IPS-15b (cell line): ENCODE results near the gene LLGL2.

Experiments
- H3K27me3 ChIP-seq: one replicate; pipeline ENCODE4 v1.6.1; 2013; ENCODE audit warnings: low read length; ENCODE audit not compliant: control insufficient read depth, insufficient read depth
- H3K36me3 ChIP-seq: one replicate; pipeline ENCODE4 v1.6.1; 2013; ENCODE audit warnings: low read length; ENCODE audit not compliant: control insufficient read depth, insufficient read depth
- H3K4me1 ChIP-seq: one replicate; pipeline ENCODE4 v1.6.1; 2013; ENCODE audit warnings: mild to moderate bottlenecking, low read length; ENCODE audit not compliant: control insufficient read depth, insufficient read depth
- H3K4me3 ChIP-seq: one replicate; pipeline ENCODE4 v1.5.1; 2013; ENCODE audit warnings: low read depth, low read length
- H3K9ac ChIP-seq: one replicate; pipeline ENCODE4 v1.6.1; 2013; ENCODE audit warnings: low read depth, mild to moderate bottlenecking, low read length
- H3K9me3 ChIP-seq: one replicate; pipeline ENCODE4 v1.6.1; 2013; ENCODE audit warnings: mild to moderate bottlenecking, low read length; ENCODE audit not compliant: control insufficient read depth, insufficient read depth

Gene LLGL2

DNA sequence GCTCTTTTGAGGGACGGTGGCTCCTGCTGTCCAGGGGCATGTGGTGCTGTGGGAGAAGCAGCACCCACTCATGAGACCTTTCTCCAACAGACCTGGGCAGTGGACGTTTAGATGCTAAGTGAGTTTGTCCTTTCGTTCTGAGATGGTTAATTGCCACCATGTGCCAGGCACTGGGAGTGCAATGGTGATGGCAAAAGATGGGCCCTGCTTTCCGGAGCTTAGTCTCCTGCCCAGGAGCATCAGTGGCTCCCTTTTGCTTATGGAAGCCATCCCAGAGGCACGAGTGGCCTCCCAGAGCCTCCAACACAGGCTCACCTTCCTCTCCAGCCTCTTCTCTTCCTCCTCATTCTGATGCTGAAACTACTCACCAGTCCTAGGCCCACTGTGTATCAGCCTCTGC is 38.5 kb upstream of the LLGL2 start:
- Histone ChIP-seq H3K4me3 (no peak overlapping the region), H3K27me3 (no peaks in the 10 kb centered on the region), H3K4me1 (no peaks in the 10 kb centered on the region), H3K36me3 (no peaks in the 10 kb centered on the region), H3K9ac (no peak overlapping the region), H3K9me3 (no peaks in the 10 kb centered on the region)

DNA sequence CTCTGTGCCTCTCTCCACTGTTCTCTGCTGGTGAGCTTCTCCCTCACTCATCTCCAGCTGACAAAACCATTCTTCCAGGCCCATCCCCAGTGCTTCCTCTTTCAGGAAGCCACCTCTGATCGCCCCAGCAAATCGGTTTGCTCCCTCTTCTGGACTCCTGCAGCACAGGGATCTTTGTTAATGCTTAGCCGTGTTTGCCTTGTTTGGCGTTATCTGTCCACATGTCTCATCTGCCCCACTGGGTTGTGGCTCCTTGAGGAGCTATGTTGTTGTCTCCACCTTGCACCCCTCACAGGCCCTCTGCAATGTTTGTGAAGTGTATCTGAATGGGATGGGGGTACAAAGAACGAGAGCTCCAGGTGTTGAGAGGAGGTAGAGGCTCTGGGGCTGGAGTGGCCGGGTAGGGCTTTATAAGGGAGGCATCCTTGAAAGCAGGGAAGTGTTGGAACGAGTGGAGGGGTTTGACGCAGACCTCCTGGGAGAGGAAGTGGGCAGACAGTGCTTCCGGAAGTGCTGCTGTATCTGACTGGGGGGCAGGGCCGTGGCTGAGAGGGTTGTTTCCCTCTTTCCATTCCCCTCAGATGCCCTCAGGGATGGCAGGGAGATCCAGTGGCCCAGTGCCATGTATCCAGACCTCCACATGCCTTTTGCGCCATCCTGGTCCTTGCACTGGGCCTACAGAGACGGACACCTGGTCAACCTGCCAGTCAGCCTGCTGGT is 38.0 kb upstream of the LLGL2 start:
- Histone ChIP-seq H3K36me3 (peaks cover 5% of the 10 kb centered on the region), H3K4me3 (no peak overlapping the region), H3K4me1 (no peaks in the 10 kb centered on the region), H3K9ac (no peak overlapping the region), H3K27me3 (no peaks in the 10 kb centered on the region), H3K9me3 (no peaks in the 10 kb centered on the region)

DNA sequence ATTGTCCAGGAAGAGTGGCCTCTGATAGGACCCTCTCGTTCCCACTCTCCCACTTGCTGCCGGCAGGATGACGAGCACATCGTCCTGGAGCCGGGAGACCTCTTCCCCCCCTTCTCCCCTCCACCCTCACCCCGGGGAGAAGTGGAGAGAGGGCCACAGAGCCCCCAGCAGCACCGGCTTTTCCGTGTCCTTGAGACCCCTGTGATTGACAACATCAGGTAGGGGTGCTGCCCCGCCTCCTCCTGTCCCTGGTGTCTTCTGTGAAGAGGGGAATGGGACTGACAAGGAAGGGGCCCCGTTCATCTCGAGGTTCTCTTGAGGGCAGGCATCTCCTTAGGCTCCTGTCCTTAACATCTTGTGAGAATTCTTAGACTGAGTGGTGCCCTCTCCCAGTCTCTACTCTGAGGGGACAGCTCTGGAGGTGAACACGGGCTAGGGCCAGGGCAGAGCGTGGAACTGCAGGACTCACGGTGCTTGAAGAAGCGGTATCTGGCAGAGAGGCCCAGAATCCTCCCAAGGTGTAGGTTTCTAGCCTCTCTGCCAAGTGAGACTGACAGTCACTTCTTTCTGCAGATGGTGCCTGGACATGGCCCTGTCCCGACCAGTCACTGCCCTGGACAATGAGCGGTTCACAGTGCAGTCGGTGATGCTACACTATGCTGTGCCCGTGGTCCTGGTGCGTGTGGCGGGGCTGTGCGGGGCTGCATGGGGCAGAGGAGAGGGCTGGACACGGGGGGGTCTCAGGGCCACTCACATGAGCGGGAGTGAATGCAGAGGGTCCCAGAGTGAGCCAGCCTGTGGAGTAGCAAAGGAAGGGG is 36.6 kb upstream of the LLGL2 start:
- Histone ChIP-seq H3K9me3 (no peaks in the 10 kb centered on the region), H3K4me3 (no peak overlapping the region), H3K4me1 (no peaks in the 10 kb centered on the region), H3K27me3 (no peaks in the 10 kb centered on the region), H3K36me3 (peaks cover 12% of the 10 kb centered on the region), H3K9ac (no peak overlapping the region)

DNA sequence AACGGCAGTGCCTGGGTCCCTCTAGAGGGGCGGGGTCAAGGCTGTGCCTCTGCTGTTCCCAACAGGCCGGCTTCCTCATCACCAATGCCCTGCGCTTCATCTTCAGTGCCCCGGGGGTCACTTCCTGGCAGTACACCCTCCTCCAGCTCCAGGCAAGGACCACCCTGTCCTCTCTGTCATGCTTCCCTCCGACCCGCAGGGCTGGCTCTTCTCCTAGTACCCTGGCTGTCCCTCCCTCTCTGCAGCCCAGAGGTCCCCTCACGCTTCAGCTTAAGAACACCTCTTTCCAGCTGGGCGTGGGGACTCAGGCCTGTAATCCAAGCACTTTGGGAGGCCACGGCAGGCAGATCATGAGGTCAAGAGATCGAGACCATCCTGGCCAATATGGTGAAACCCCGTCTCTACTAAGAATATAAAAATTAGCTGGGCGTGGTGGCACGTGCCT is 36.0 kb upstream of the LLGL2 start:
- Histone ChIP-seq H3K36me3 (peaks cover 16% of the 10 kb centered on the region), H3K27me3 (no peaks in the 10 kb centered on the region), H3K9me3 (no peaks in the 10 kb centered on the region), H3K9ac (no peak overlapping the region), H3K4me1 (no peaks in the 10 kb centered on the region), H3K4me3 (no peak overlapping the region)

DNA sequence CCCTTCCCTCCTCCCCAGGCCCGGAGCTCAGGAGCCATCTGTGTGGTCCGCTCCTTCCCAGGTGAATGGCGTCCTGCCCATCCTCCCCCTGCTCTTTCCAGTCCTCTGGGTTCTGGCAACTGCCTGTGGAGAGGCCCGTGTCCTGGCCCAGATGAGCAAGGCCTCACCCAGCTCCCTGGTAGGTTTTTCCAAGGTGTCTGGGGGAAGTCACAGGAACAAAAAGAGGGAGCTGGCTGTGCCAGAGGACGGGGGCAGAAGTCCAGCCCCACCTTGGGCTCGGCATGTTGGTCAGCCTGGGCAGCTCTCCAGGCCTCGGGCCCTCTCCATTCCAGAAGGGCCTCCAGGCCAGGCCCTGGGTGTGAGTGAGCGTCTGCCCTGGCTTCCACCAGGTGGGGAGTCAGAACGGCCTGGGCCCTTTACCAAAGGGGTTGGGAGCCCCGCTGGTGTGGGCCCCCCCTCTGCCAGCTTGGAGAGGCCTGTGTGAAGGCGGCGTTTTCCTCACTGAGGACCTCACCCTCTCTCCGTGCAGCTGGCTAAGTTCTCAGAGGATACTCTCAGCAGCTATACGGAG is 35.2 kb upstream of the LLGL2 start:
- H3K36me3 ChIP-seq: peaks cover 16% of the 10 kb centered on the region
- no peaks in the 10 kb centered on the region for H3K9me3 ChIP-seq
- no peaks in the 10 kb centered on the region for H3K4me1 ChIP-seq
- no peak overlapping the region for H3K4me3 ChIP-seq
- H3K9ac ChIP-seq: no peak overlapping the region
- H3K27me3 ChIP-seq: no peaks in the 10 kb centered on the region

DNA sequence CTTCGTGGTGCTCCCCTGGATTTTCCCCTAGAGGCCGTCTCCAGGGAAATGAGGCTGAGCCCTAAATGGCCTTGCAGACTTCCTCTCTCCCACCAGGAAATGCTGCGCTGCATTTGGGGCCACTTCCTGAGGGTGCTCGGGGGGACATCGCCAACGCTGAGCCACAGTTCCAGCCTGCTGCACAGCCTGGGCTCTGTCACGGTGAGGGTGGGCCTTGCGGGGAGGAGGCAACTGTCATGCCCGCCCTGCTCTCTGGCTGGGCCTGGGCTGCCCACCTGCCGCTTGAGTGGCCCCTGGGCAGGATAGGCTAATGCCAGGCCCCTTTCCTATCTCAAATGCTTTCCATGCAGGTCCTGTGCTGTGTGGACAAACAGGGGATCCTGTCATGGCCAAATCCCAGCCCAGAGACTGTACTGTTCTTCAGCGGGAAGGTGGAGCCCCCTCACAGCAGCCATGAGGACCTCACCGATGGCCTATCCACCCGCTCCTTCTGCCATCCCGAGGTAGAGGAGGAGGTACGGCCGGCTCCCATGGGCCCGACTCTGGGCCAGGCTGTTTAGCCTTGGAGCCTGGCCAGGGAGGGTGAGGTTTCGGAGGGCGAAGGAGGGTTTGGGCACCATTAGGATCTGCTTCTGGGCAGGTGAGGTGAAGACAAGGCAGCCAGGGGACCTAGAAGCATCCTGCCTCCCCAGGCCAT is 34.4 kb upstream of the LLGL2 start:
- Histone ChIP-seq H3K4me3 (no peak overlapping the region), H3K36me3 (peaks cover 16% of the 10 kb centered on the region), H3K4me1 (no peaks in the 10 kb centered on the region), H3K27me3 (no peaks in the 10 kb centered on the region), H3K9me3 (no peaks in the 10 kb centered on the region), H3K9ac (no peak overlapping the region)

DNA sequence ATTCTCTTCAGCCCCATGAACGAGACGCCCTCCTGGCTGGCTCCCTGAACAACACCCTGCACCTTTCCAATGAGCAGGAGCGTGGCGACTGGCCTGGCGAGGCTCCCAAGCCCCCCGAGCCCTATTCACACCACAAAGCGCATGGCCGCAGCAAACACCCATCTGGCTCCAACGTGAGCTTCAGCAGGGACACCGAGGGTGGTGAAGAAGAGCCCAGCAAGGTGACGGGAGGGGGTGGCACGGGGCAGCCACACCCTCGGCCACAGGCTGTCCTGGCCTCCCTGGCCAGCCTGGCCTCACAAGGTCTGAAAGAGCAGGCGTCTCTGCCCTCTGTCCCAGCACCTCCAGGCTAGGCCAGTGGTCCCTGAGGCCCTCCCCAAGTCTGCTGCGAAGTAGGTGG is 33.8 kb upstream of the LLGL2 start:
- Histone ChIP-seq H3K27me3 (no peaks in the 10 kb centered on the region), H3K4me3 (no peak overlapping the region), H3K9ac (no peak overlapping the region), H3K9me3 (no peaks in the 10 kb centered on the region), H3K36me3 (peaks cover 16% of the 10 kb centered on the region), H3K4me1 (no peaks in the 10 kb centered on the region)

DNA sequence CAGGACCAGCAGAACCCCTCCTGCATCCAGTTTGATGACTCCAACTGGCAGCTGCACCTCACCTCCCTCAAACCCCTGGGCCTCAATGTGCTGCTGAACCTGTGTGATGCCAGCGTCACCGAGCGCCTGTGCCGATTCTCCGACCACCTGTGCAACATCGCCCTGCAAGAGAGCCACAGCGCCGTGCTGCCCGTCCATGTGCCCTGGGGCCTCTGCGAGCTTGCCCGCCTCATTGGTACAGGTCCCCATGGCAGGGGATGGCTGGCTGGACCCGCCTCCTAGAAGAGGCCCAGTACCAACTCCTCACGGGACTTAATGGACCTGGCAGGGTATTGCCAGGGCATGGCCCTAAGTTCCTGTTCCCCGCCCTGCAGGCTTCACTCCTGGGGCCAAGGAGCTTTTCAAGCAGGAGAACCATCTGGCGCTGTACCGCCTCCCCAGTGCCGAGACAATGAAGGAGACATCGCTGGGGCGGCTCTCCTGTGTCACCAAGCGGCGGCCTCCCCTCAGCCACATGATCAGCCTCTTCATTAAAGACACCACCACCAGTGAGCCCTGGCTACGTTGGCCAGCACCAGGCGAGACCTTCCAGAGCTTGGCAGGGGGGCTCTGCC is 32.8 kb upstream of the LLGL2 start:
- Histone ChIP-seq H3K27me3 (no peaks in the 10 kb centered on the region), H3K4me1 (no peaks in the 10 kb centered on the region), H3K36me3 (peaks cover 16% of the 10 kb centered on the region), H3K9me3 (no peaks in the 10 kb centered on the region), H3K4me3 (no peak overlapping the region), H3K9ac (no peak overlapping the region)

DNA sequence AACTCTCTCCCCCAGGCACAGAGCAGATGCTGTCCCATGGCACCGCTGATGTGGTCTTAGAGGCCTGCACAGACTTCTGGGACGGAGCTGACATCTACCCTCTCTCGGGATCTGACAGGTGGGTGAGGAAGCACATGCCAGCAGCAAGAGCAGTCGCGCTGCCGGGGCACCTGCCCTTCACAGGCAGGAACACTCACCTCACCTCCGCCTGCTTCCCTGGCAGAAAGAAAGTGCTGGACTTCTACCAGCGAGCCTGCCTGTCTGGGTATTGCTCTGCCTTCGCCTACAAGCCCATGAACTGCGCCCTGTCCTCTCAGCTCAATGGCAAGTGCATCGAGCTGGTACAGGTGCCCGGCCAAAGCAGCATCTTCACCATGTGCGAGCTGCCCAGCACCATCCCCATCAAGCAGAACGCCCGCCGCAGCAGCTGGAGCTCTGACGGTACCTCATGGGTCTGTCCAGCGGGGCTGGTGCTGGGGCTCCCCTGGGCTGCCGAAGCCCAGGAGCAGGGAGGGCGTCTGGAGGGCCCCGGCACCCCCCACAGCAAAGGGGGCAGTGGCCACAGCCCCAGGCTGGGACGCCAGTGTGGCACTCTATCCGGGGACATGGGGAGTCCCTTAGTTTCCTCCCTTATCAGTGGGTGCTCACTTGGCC is 31.9 kb upstream of the LLGL2 start:
- H3K4me3 ChIP-seq: no peak overlapping the region
- no peak overlapping the region for H3K9ac ChIP-seq
- H3K4me1 ChIP-seq: no peaks in the 10 kb centered on the region
- no peaks in the 10 kb centered on the region for H3K27me3 ChIP-seq
- peaks cover 16% of the 10 kb centered on the region for H3K36me3 ChIP-seq
- H3K9me3 ChIP-seq: no peaks in the 10 kb centered on the region

DNA sequence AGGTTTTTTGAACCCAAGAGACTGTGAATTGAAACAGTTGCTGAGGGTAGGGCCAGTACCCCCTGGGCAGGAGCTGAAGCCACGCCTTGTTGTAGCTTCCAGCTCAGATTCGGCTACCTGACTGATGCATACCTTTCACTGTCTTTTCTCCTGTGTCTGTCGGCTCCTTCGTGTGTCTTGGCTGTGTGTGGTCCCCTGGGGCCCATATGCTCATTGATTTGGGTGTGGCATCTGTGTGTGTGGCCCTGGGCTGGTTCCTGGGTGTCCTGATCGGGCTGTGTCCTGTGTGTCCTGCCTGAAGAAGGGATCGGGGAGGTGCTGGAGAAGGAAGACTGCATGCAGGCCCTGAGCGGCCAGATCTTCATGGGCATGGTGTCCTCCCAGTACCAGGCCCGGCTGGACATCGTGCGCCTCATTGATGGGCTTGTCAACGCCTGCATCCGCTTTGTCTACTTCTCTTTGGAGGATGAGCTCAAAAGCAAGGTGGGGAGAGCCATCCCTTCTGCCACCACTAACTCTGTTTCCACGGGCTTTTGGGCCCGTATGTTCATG is 31.1 kb upstream of the LLGL2 start:
- H3K36me3 ChIP-seq: peaks cover 16% of the 10 kb centered on the region
- no peak overlapping the region for H3K4me3 ChIP-seq

DNA sequence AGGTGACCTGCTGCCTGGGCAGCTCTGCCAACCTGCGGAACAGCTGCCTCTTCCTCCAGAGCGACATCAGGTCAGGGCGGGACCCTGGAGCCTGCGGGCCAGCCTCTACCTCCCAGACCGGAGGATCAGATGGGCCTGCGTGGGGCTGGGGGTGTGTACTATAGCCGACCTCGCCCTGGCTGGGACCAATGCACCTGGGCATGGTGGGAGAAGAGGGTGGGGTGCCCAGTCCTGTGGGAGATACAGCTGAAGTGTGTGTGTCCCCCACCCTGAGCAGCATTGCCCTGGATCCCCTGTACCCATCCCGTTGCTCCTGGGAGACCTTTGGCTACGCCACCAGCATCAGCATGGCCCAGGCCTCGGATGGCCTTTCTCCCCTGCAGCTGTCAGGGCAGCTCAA is 29.5 kb upstream of the LLGL2 start:
- Histone ChIP-seq H3K36me3 (peaks cover 25% of the 10 kb centered on the region), H3K9ac (no peak overlapping the region), H3K9me3 (no peaks in the 10 kb centered on the region), H3K4me1 (no peaks in the 10 kb centered on the region), H3K4me3 (no peak overlapping the region), H3K27me3 (no peaks in the 10 kb centered on the region)

More for the DNA sequence above, 31.1 kb upstream of the LLGL2 start:
- Histone ChIP-seq H3K27me3 (no peaks in the 10 kb centered on the region), H3K9me3 (no peaks in the 10 kb centered on the region), H3K9ac (no peak overlapping the region), H3K4me1 (no peaks in the 10 kb centered on the region)
